GM18511 (cell line): ENCODE measurements around the gene ZMIZ2.
A peak's percentile ranks its signal among the peaks of the same experiment; 100 is the strongest.
"Not testable (repeated sequence)": the region's sequence is repeated elsewhere in the genome, so short reads cannot be mapped to it uniquely, and the experiment has no call there.

Experiments used
- ATAC-seq: cut with Tn5 transposase; IDR thresholded peaks from one replicate; pipeline ENCODE4 v1.9.1; 2021; ENCODE audit warnings: mild to moderate bottlenecking, moderate library complexity; ENCODE audit not compliant: unreplicated experiment

Gene ZMIZ2

DNA sequence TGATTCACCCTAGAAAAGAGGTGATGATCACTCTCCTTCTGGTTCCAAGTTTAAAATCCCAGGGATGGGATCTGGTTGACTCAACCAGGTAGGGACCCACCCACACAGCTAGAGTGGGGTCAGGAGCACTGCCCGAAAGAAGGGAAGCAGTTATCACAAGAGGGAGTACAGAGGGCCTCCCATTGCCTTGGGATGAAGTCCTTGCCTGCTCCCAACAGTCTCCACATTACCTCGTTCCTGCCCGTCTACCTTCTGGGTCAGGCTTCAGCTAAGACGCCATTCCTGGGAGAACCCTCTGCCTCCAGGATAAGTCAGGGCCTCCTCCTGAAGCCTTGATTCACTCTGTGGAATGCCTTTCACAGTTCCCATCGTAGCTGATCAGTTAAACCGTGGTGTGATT, 23.8 kb downstream of the ZMIZ2 start:
- ATAC-seq: no peak

DNA sequence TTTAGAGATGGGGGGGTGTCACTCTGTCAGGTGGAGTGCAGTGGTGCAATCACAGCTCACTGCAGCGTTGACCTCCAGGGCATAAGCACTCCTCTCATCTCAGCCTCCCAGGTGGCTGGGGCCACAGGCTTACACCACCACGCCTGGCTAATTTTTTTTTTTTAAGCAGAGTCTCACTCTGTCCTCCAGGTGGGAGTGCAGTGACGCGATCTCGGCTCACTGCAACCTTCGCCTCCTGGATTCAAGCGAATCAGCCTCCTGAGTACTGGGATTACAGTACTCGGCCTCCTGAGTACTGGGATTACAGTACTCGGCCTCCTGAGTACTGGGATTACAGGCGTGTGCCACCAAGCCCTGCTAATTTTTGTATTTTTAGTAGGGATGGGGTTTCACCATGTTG, 24.2 kb downstream of the ZMIZ2 start:
- ATAC-seq: no peak

DNA sequence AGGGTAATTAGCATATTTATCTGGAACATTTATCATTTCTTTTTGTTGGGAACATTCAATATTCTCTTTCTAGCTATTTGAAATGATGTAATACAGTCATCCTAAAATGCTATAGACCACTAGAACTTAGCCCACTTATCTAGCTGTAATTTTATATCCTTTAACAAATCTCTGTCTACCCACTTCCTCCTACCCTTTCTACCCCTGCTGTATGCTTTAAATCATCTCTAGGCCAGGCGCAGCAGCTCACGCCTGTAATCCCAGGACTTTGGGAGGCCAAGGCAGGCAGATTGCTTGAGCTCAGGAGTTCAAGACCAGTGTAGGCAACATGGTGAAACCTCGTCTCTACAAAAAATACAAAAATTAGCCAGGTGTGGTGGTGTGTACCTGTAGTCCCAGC, 25.8 kb downstream of the ZMIZ2 start:
- not testable (repeated sequence) for ATAC-seq

DNA sequence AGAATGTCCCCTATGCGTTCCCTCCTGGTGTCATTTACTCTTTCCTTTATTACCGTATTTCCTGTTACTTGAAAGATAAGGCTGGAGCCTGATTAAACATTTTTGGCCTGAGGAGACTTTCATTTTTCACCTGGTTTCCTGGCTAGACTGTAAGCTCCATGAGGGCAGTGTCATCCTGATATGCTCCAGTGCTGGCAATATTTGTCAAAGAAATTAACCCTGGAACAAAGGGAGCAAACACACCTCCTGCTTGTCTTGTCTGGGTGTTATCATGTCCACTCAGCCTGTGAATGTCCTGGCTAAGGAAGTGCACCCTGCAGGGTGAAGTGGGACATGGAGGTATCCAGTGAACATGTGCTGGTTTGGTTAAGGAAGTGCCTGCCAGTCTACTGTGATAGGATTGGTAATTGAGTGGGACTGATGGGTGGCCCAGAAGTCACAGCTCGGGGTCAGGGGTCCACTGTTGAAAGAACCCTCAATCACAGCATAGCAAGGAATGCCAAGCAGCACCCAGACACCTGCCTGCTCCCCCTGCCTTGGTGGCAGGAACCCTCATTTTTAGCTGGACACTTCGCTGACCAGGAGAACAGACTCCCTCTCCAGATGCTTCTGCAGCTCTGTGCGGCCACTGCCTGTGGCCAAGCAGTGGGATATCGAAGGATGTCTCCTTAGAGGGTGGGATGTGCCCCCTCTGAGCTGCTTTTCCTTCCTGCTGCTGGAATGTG, 26.9 kb downstream of the ZMIZ2 start:
- ATAC-seq: no peak

DNA sequence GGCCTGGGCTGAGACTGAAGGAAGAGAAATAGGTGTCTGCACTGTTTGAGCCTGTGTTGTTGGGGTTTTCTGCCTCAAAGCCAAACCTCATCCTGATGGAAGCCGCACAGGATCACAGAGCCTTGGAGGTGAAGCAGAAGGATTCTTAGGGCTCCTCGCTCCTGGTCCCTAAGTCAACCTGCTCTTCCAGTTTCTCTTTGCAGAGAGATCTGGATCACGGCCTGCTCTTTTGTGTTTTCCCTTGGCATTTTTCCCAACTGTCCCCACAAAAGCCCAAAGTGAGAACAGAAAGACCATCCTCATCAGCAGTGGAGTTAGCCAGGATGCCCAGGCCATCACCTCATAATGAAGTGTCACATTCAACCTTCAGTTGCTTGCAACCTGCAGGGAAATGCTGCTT, 27.6 kb downstream of the ZMIZ2 start:
- no peak for ATAC-seq

DNA sequence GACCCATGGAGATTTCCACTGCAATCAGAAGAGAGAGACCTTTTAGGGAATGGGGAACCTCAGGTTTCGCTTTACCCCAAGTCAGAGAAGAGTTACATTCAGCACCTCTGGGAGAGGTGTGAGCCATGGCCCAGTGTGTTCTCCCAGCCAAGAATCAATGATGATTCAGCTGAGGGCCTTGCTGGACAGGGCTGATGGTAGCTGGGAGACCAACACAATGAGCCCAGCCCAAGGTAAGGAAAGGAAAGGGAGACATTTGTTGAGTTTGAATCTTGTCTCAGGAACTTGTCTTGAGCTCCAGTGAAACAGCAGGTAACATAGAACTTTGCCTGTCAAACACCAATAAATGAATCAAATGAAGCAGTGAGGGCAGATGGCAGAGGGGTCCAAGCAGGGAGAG, 33.8 kb downstream of the ZMIZ2 start:
- ATAC-seq: no peak

DNA sequence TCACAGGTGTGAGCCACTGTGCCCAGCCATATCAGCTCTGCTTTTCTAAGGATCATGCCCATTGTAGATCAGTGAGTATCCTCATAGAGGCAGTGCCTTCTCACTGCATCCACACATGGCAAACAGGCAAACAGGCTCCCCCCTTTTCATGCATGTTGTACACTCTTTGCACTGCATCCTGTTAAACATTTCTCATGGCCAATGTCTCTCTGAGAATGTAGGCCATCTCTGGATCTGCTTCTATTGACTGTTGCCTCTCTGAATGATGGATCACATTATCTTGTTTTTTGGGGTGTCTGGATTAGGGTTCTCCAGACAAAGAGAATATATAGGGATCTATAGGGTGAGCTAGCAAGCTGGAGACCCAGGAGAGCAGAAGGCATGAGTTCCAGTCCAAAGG, 34.8 kb downstream of the ZMIZ2 start:
- no peak for ATAC-seq

DNA sequence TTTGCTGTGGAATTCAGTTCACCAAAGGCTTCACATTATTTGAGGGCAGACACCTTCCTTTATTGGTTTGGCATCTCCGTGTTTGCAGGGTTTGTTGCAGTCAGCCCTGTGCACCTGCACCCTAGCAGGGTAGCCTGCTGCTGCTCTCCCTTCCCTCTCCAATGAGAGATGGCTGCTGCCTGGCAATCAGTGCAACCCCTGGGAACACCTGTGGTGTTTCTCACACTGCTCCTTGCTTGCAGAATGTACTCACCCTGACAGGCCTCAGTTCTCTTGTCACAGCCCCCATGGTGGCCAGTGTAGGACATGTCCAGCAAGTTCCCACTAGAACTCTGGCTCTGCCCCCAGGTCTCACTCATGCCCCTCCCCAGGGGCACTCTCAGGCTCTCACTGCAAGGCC, 35.7 kb downstream of the ZMIZ2 start:
- no peak for ATAC-seq

DNA sequence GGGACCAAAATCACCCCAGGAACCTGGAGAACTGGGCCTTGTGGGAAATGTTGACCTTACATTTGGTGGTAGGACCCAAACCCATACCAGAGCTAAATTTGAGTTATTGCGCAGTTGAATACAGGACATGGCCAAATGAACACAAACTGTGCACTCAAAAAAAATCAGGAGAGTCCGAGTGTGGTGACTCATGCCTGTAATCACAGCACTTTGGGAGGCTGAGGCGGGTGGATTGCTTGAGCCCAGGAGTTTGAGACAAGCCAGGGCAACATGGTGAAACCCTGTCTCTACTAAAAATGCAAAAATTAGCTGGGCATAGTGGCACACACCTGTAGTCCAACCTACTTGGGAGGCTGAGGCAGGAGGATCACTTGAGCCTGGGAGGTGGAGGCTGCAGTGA, 36.6 kb downstream of the ZMIZ2 start:
- not testable (repeated sequence) for ATAC-seq

DNA sequence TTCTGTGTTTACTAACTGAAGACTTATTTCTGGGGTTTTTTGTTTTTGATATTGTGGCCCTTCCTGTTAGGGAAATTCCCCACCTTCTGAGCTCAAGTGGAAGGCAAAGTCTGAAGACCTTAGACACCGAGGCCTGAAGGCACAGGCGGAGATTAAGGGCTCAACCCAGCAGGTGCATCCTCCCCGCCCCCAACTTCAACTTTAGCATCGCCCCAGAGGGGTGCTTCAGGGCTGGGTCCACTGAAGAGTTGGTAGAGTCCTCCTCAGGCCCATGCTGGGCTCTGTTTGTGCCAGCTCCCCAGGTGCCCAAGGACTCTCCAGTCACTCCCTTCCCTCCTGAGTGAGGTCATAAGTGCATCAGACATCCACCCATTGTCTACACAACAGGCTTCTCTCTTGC, 38.4 kb downstream of the ZMIZ2 start:
- ATAC-seq: no peak

DNA sequence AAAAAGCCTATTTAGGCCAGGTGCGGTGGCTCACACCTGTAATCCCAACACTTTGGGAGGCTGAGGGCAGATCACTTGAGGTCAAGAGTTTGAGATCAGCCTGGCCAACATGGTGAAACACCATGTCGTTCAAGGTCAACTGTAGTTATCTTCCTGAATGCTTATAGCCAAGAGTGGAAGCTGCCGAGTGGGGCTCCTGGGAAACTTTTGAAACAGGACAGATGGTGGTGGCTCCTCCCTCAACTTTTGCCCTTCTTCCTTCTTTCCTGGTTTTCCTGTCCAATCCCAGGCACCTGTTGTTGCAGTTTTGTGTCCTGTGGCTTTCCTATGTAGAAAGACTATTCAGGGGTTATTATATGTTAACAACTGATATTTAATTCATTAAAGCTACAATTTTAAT, 39.1 kb downstream of the ZMIZ2 start:
- ATAC-seq: no peak

DNA sequence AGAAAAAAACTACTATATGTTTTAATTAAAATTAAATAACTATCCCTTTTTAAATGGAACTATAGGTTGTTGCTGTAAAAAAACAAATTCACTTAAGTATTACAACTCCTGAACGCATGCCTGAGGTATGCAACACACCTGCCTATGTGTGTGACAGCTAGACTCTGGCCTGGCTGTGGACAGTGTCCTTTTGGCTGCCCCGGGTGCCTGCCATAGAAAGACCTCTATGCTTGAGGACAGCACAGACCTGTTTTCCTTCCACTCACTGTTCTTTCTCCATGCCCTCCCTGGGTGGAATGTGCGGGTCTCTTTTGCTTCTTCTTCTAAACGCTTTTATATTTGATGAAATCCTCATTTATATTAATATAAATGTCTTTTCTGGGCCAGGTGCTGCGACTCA, 41.3 kb downstream of the ZMIZ2 start:
- ATAC-seq: no peak

DNA sequence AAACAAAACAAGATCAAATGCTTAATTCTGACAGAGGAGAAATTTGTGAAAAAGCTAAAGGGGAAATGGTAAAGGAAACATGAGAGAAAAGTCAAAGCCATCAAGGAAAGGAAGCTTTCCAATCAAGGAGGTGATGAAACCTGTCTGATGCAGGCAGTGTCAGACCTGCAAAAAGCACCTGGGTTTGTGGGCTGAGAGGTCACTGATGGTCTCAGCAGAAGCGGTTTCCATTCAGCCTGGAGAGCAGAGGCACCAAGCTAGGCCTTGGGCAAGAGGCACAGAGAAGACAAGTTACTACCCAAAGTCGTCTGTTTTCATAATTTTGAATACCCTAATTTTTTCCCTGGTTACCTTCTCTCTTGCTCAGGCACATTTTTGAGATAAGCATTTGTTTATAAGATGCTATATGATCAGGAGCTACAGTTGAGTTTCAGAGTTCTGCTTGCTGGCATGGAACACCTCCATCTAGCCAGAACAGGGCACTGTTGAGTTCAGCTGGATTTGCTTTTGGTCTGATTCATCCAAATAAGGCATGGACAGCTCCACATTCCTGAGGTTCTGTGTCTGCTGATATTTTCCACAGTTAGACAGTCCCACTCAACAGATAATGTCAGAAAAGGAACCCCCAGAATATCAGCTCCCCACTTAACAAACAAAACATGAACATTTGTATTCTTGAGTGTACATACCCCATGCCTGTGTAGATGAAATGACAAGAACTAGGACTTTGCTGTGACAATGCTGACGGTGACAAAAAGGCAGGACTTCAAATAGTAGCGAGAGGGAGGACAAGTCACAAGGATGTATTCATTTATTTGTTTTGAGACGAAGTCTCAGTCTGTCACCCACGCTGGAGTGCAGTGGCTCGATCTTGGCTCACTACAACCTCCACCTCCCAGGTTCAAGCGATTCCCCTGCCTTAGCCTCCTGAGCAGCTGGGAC, 42.9 kb downstream of the ZMIZ2 start:
- ATAC-seq: no peak

DNA sequence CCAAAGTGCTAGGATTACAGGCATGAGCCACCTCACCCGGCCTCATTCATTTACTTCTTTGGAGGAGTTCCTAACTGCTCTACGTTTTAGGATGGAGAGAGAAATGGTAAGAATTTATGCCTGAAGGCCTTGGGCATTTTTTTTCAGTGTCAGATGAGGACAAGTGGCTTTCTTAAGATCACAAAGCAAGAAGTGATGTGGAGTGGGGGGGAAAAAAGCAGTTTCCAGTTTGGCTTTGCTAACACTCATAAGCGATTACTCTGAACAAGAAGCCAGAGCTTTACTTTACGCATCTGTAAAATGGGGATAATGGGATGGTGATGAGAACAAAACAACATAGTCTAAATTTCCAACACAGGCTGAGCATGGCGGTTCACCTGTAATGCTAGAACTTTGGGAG, 45.3 kb downstream of the ZMIZ2 start:
- ATAC-seq: no peak

DNA sequence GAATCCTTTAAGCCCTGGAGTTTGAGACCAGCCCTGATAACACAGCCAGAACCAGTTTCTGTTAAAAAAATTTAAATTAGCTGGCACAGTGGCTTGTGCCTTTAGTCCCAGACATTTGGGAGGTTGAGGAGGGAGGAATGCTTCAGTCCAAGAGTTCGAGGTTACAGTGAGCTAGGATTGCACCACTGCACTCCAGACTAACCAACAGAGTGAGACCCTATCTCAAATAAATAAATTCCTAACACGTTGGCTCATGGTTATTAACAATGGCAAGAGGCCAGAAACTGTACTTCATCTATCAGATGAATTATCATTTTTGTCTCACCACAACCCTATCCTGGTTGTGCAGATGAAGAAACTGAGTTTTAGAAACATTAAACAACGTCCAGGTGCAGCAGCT, 45.7 kb downstream of the ZMIZ2 start:
- no peak for ATAC-seq

DNA sequence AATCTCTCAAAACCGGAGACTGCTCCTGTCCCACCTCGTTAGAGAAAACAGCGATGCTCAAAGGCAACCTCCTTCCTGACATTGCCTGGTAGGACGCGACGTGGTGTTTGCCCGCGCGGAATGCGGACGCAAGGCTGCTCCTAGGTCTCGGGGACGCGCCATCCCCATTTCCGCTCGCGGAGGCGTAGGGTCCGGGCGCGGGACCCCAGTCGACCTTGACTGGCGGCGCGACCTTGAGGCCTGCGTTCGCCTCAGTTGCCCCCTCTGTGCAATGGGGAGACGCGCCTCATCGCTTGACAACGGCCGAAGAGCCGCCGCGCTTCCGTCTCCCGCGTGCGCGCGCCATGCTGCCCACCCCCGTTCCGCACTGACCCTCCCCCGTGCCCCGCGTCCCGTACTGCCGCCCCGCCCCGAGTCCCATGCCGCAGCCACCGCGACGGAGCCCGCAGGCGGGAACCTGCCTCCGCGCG, 47.4 kb downstream of the ZMIZ2 start:
- ATAC-seq: peak; percentile 37

DNA sequence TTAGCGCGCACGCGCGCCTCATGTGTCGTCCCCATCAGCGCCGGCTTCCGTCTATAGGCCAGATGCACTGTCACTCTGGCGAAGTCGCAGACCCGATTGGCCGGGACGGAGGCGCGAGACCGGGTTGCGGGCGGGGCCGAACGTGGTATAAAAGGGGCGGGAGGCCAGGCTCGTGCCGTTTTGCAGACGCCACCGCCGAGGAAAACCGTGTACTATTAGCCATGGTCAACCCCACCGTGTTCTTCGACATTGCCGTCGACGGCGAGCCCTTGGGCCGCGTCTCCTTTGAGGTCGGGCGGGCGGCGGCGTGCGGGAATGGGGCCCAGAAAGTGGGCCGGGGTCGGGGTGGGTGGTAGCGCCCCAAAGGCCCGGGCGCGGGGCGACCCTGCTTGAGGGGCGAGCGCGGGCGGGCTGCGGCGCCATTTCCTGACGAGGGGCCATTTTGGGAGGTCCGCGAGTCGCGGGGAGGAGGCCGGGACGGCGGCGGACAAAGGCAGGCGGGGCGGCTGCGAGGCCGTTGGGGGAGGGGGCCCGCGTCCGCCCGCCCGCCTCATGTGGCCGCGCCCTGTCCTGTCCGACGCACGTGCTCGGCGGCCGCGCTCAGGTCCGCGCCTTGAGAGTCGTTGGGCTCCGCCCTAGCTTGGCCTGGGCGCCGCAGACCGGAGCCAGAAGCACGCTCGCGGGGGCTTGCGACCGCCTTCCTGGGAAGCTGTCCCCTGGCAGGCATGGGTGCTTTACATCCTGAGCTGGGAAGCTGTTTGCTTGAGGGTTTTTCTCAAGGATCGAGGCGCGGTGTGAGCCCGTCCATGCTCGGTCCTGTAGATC, 48.1 kb downstream of the ZMIZ2 start, which contains the start of gene PPIA:
Gene PPIA, plus strand, starts transcription at position 178 of the 825 bp plus-strand sequence. Its CDS starts 44 bp downstream, at position 222.
- peak; percentile 88 for ATAC-seq

DNA sequence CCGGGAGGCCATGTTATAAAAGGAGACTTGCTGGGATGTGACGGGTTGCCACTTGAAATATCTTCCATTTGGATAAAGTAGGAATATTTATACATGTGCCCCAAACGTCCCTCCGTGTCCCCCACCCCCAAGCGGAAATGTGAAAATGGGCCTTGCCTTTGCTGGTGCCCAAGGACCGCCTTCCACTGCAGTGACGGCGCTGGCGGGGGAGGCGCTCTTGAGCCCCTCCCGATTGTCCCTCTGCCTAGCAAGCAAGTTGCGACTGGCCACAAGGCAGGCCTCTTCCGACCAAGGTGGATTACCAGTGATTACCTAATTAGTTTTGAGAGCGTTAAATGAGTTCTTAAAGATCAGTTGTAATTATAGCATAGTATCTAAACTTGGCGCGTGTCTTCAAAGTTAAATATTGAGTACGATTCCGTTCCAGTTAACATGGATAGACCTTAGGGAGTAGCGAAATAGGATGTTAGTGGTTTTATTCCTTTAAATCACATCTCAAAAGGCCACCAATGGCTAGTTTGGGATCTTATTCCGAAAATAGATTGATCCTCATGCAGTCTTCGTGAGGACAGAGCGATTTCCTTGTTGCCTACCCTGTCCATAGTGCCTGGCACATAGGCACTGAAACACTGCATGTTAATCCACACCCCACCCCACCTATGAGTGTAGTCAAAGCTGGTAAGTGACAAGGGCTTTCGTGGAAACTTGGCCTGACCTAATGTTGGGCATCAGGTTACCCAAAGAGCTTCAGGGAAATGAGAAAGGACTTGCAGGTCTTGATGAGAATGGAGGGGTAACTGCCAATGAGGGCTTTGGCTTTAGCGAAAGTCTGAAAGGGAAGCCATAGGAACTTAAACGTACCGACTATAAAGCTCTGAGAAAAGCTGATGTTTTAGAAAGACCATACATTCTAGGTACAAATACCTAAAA, 48.9 kb downstream of the ZMIZ2 start:
- peak; percentile 56 for ATAC-seq

DNA sequence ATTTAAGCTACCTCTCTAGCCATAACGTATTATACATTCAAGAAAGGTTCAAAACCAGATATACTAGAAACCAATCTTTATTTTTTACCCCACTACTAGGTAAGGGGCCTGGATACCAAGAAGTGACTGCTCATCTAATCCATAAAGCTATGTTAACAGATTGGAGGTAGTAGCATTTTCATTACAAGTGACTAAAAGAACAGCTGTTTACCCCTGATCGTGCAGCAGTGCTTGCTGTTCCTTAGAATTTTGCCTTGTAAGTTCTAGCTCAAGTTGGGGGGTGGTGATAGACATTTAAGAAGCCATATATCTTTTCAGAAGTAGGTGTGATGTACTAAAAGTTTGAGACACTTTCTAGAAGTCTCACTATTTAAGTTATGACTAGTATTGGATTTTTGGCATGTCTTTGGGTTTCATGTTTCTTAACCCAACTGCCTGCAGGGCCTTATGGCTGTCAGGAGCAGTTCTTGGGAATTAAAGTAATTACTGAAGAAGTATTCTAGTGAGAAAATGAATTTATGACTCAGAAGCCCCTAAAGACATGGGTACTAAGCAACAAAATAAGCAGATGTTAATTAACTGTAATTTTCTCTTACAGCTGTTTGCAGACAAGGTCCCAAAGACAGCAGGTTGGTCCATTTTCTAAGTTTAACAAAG, 50.1 kb downstream of the ZMIZ2 start:
- no peak for ATAC-seq
